Measurements from ENCODE around the gene CBLL1.
A peak's percentile ranks its signal among the peaks of the same experiment; 100 is the strongest.

CBLL1 gene

DNA sequence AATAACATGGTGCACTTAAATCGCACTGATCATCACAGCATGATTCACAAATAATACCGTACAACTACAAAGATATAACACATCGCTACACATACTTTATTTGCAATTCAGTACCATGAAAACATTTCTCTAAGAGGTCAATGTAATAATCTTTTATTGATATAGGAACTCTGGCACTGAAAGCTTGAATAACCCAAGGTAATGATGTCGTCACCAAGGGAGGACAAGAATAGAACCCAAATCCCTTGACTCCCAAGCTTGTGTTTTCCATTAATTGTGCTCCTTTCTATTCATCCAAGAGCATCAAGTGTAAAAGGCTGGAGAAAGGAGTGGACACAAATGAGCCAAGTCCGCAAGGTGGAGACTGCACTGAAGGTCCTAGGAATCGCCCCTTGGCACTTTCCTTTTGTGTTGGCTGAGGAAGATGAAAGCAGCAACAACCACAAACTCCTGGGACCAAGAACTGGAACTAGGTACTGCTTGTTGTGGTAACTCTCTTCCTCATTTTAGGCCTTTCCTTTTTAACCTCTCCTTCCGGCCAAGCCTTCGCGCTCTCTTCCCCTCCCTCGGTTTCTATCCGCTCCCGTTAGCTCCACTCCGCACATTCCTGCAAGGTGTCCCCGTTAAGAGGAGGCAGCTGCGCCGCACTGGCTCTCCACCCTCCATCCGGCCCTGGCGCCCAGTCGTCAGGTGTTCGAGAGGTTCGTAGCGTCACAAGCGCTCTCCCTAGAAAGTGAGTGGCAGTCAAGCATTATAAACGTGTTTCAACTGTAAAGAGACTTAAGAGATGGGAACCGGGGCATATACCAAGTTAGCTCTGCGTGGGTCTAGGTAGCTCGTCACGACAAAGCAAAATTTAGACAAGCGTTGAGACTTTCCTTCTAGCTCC lies 1.0 kb upstream of the CBLL1 start:
- TF ChIP-seq, protein P1, sequence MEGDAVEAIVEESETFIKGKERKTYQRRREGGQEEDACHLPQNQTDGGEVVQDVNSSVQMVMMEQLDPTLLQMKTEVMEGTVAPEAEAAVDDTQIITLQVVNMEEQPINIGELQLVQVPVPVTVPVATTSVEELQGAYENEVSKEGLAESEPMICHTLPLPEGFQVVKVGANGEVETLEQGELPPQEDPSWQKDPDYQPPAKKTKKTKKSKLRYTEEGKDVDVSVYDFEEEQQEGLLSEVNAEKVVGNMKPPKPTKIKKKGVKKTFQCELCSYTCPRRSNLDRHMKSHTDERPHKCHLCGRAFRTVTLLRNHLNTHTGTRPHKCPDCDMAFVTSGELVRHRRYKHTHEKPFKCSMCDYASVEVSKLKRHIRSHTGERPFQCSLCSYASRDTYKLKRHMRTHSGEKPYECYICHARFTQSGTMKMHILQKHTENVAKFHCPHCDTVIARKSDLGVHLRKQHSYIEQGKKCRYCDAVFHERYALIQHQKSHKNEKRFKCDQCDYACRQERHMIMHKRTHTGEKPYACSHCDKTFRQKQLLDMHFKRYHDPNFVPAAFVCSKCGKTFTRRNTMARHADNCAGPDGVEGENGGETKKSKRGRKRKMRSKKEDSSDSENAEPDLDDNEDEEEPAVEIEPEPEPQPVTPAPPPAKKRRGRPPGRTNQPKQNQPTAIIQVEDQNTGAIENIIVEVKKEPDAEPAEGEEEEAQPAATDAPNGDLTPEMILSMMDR (conservative IDR thresholded peaks at IDR 0.05; ENCODE audit: low read depth, low read length) = no peak
- H3K4me3 ChIP-seq (ENCODE audit: low read length) = peak overlapping the region; percentile 94
- DNase-seq (ENCODE audit: low read depth) = no peak

DNA sequence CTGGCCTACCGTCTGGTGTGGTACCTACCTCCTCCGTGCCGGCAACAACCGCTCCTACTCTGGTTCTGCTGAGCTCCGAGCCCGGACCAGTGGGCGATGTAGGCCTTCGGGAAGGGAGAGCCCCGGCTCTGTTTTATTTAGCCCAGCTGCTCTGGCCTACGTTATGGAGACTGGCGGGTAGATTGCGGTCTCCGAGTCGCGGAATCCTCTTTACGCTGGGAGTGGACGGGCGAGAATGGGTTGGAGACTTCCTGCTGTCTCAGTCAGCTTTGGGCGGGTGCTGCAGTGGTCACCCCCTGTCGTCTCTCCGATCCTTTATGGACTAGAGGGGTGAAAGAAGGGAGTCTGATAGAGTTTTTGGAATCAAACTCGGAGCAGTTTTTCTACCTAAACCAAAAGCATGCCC lies 406 bp downstream of the CBLL1 start:
- peak overlapping the region; percentile 94 for H3K4me3 ChIP-seq (ENCODE audit: low read length)
- TF ChIP-seq, protein P1 (conservative IDR thresholded peaks at IDR 0.05; ENCODE audit: low read depth, low read length) = no peak
- no peak for DNase-seq (ENCODE audit: low read depth)

DNA sequence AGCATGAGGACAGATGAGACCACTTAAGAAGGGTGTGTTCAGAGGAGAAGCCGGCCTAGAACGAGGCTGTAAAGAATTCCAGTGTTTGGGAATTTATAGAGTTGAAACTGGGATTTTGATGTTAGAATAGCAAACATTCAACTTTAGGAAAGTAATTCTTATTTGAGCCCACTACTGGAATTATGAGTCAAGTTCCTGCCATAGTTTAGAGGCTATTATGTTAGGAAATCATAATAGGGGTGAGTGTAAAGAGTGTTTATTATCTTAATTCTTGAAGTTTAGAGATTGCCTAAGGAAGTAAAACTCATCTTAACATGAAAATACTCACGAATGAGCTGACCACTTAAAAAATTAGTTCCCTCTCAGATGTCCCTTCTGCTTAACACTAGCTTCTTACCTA lies 2.1 kb downstream of the CBLL1 start:
- no peak overlapping the region for H3K4me3 ChIP-seq (ENCODE audit: low read length)
- TF ChIP-seq, protein P1 (conservative IDR thresholded peaks at IDR 0.05; ENCODE audit: low read depth, low read length) = no peak
- DNase-seq (ENCODE audit: low read depth) = no peak

DNA sequence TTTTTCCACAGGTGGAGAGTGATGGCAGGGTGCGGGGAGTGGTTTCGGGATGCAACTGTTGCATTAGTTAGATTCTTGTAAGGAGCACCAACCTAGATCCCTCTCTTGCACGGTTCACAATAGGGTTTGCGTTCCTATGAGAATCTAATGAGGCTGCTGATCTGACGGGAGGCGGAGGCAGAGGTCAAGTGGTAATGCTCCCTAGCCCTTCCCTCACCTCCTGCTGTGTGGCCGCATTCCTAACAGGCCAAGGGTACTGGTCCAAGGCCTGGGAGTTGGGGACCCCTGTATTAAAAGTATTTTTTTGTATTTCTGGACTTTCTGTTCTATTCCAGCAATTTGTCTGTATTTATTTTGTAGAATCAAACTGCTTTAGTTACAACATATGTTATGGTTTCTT lies 7.2 kb downstream of the CBLL1 start:
- no peak overlapping the region for H3K4me3 ChIP-seq (ENCODE audit: low read length)
- TF ChIP-seq, protein P1 (conservative IDR thresholded peaks at IDR 0.05; ENCODE audit: low read depth, low read length) = no peak
- no peak for DNase-seq (ENCODE audit: low read depth)

DNA sequence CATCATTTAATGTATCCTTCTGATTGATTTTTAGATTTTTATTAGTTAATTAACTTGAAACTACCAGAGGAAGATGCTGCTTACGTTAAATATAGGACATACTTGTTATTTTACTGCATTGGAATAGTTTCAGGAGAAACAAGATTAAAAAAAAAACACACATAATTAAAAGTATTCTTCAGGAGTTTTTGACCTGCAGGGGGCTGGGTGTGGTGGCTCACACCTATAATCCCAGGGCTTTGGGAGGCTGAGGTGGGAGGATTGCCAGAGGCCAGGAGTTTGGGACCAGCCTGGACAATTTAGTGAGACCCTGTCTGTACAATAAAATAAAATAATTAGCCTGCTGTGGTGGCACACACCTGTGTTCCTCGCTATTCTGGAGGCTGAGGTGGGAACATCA lies 10.7 kb downstream of the CBLL1 start:
- no peak for DNase-seq (ENCODE audit: low read depth)
- TF ChIP-seq, protein P1 (conservative IDR thresholded peaks at IDR 0.05; ENCODE audit: low read depth, low read length) = peak; percentile 6
- no peak overlapping the region for H3K4me3 ChIP-seq (ENCODE audit: low read length)

DNA sequence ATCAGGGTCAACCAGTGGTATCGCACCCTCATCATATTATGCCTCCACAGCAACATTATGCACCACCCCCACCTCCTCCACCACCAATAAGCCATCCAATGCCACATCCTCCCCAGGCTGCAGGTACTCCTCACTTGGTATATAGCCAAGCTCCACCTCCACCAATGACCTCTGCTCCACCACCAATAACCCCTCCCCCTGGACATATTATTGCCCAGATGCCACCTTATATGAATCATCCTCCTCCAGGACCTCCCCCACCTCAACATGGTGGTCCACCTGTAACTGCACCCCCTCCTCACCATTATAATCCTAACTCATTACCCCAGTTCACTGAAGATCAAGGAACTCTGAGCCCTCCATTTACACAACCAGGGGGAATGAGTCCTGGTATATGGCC lies 14.7 kb downstream of the CBLL1 start:
- no peak overlapping the region for H3K4me3 ChIP-seq (ENCODE audit: low read length)
- TF ChIP-seq, protein P1 (conservative IDR thresholded peaks at IDR 0.05; ENCODE audit: low read depth, low read length) = no peak

DNA sequence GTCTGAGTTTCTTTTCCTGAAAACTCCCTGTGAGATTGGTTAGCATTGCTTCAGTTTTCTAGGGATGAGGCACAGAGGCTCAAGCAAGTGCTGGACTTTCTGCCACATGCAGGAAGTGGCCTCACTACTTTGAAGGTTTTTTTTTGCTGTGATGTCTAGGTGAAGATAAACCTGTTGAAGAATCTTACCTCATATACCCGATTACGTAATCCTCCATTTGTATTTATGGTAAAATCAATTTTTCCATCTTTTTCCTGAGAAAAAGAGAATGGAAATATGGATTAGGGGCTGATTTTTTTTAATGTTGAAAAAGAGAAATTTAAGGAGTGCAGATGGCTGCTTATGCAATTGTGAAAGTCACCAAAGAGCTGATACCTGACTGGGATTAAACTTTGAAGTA lies 23.4 kb downstream of the CBLL1 start:
- DNase-seq (ENCODE audit: low read depth) = no peak
- TF ChIP-seq, protein P1 (conservative IDR thresholded peaks at IDR 0.05; ENCODE audit: low read depth, low read length) = no peak
- no peak overlapping the region for H3K4me3 ChIP-seq (ENCODE audit: low read length)

More for the DNA sequence above, 14.7 kb downstream of the CBLL1 start:
- DNase-seq (ENCODE audit: low read depth) = no peak

All from retinal pigment epithelial cell (primary cell).